OCI-LY3 (cell line): ENCODE data around the gene CD3G.

Source experiments
- CTCF ChIP-seq: fragments of 200-600, 300-600 bp; sonication (generic); IDR thresholded peaks from 2 replicates; pipeline ENCODE4 v1.5.1; 2014; ENCODE audit warnings: antibody characterized with exemption, low read length, low read depth
- EZH2phosphoT487 ChIP-seq: fragments of 200-600 bp; shearing (Covaris generic); IDR thresholded peaks from 2 replicates; pipeline ENCODE4 v1.6.1; 2018; ENCODE audit warnings: antibody characterized with exemption, mixed run types, low read depth

GRCh38 chr11:118366287-118366686 lies 22.1 kb downstream of the CD3G start:
- TF ChIP-seq CTCF: no peak
- TF ChIP-seq EZH2phosphoT487: no peak
